Liver (tissue), 3 donors: Measurements from ENCODE around the gene SLIT3.

ENCODE experiments used
- CTCF ChIP-seq: fragments of 150-350 bp; IDR thresholded peaks from 2 replicates; pipeline ENCODE4 v1.5.1; 2017; ENCODE audit warnings: improper control_type of control experiment, low read depth, low read length; ENCODE audit not compliant: missing input control
- GABPA ChIP-seq, 2 donors: IDR thresholded peaks in 1 of 2; conservative IDR thresholded peaks in 1 of 2; 2 replicates each; pipeline ENCODE4 v1.6.1; 2016; ENCODE audit warnings: antibody characterized with exemption in 2 of 2, mild to moderate bottlenecking in 1 of 2, moderate library complexity in 1 of 2
- MAX ChIP-seq: IDR thresholded peaks from 2 replicates; pipeline ENCODE4 v1.6.1; 2016; ENCODE audit warnings: antibody characterized with exemption
- donor health status: healthy.
- donor health status: healthy.

- no peak for TF ChIP-seq CTCF
- TF ChIP-seq GABPA (IDR thresholded peaks at IDR 0.05 in 1 of 2, conservative IDR thresholded peaks at IDR 0.05 in 1 of 2): no peak
- no peak for TF ChIP-seq MAX
Measured at GRCh38 chr5:168680395-168680794, 620.5 kb downstream of the SLIT3 start.
